HL-60 (cell line): Measurements from ENCODE around the gene NR2F6.

Experiments used
- GABPA ChIP-seq: IDR thresholded peaks from 2 replicates; pipeline ENCODE4 v1.6.1; 2012; ENCODE audit warnings: low read depth
- POLR2AphosphoS5 ChIP-seq: IDR thresholded peaks from 2 replicates; pipeline ENCODE4 v1.6.1; 2012; ENCODE audit warnings: low read depth
- TF ChIP-seq, protein P1 (sequence below): IDR thresholded peaks from one replicate; pipeline ENCODE4 v1.5.1; 2011; ENCODE audit warnings: low read length, control low read depth, inconsistent platforms; ENCODE audit not compliant: insufficient read depth

DNA sequence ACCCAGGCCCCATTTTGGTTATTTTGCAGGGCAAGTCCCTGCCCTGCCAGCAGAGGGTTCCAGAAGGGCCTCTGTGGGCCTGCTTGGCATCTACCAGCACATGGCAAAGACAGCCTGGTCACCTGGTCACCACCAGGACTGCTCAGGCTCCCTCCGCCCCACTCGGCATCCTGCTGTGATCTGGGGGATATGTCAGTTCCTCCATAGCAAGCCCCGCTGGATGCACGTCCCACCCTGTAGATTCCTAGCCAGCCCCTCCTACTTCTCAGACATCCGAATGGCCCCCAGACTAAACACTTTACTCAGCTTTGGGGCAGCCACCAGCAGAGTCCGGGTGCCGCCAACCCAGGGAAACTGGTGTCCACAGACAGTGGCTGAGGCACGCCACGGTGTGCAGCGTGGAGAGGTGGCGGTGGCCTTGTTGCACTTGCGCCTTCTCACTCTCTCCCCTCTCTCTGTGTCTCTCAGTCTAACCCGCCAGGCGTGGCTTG lies 62.4 kb downstream of the NR2F6 start:
- TF ChIP-seq, protein P1, sequence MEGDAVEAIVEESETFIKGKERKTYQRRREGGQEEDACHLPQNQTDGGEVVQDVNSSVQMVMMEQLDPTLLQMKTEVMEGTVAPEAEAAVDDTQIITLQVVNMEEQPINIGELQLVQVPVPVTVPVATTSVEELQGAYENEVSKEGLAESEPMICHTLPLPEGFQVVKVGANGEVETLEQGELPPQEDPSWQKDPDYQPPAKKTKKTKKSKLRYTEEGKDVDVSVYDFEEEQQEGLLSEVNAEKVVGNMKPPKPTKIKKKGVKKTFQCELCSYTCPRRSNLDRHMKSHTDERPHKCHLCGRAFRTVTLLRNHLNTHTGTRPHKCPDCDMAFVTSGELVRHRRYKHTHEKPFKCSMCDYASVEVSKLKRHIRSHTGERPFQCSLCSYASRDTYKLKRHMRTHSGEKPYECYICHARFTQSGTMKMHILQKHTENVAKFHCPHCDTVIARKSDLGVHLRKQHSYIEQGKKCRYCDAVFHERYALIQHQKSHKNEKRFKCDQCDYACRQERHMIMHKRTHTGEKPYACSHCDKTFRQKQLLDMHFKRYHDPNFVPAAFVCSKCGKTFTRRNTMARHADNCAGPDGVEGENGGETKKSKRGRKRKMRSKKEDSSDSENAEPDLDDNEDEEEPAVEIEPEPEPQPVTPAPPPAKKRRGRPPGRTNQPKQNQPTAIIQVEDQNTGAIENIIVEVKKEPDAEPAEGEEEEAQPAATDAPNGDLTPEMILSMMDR: no peak
- TF ChIP-seq POLR2AphosphoS5: no peak
- TF ChIP-seq GABPA: no peak
